Keratinocyte (primary cell): ENCODE measurements around the gene CTCF. TPM values are rescaled to one million over a fixed set of nuclear protein-coding genes. Genes with fewer than 3 reads are reported as not detected.

Experiments used
- DNase-seq: peaks from one replicate; pipeline ENCODE4 v3.0.0-alpha.2; 2011; ENCODE audit warnings: low read depth, missing footprints, low spot score
- FAIRE-seq: peaks from 2 replicates; lab custom pipeline; 2011; peaks lifted over from hg19 to GRCh38; lab: Jason Lieb, UNC
- H2AFZ ChIP-seq: 2 replicates; pipeline ENCODE4 v1.6.0; 2012; ENCODE audit warnings: low read length, control low read depth, inconsistent platforms; ENCODE audit not compliant: control insufficient read depth
- H3K27ac ChIP-seq: 2 replicates; pipeline ENCODE4 v1.5.1; 2011; ENCODE audit warnings: low read length; ENCODE audit not compliant: control insufficient read depth, insufficient read depth
- H3K27me3 ChIP-seq: 3 replicates; pipeline ENCODE4 v1.6.0; 2011; ENCODE audit warnings: low read length; ENCODE audit not compliant: control insufficient read depth, insufficient read depth; ENCODE audit errors: extremely low read depth
- H3K36me3 ChIP-seq, 2 experiments: 2 replicates in 1 of 2; 3 replicates in 1 of 2; pipeline ENCODE4 v1.5.1; 2011; ENCODE audit warnings: low read length in 2 of 2, mild to moderate bottlenecking in 1 of 2; ENCODE audit not compliant: control insufficient read depth in 2 of 2, insufficient read depth in 2 of 2; ENCODE audit errors: extremely low read depth in 1 of 2
- H3K4me1 ChIP-seq: 3 replicates; pipeline ENCODE4 v1.5.1; 2011; ENCODE audit warnings: low read length; ENCODE audit not compliant: control insufficient read depth, insufficient read depth; ENCODE audit errors: extremely low read depth
- H3K4me2 ChIP-seq: 3 replicates; pipeline ENCODE4 v1.6.0; 2011; ENCODE audit warnings: low read depth, low read length; ENCODE audit not compliant: control insufficient read depth, insufficient read depth; ENCODE audit errors: extremely low read depth
- H3K4me3 ChIP-seq, 3 experiments: fragments of 200-600 bp in 1 of 3; sonication (generic) in 1 of 3; 2 replicates in 2 of 3; 3 replicates in 1 of 3; pipeline ENCODE4 v1.5.1; 2011 to 2016; ENCODE audit warnings: low read length in 3 of 3, mild to moderate bottlenecking in 3 of 3, control low read depth in 2 of 3, inconsistent platforms in 1 of 3, low read depth in 1 of 3, mixed read lengths in 1 of 3, mixed run types in 1 of 3, moderate library complexity in 1 of 3; ENCODE audit not compliant: control insufficient read depth in 2 of 3, insufficient read depth in 2 of 3; ENCODE audit errors: extremely low read depth in 1 of 3
- H3K79me2 ChIP-seq: 2 replicates; pipeline ENCODE4 v1.6.0; 2012; ENCODE audit warnings: low read length; ENCODE audit not compliant: control insufficient read depth, insufficient read depth
- H3K9ac ChIP-seq: 3 replicates; pipeline ENCODE4 v1.6.0; 2011; ENCODE audit warnings: low read length; ENCODE audit not compliant: control insufficient read depth, insufficient read depth; ENCODE audit errors: extremely low read depth
- H3K9me1 ChIP-seq: 3 replicates; pipeline ENCODE4 v1.6.0; 2011; ENCODE audit warnings: low read length; ENCODE audit not compliant: control insufficient read depth, insufficient read depth; ENCODE audit errors: extremely low read depth
- H3K9me3 ChIP-seq: 2 replicates; pipeline ENCODE4 v1.5.1; 2012; ENCODE audit warnings: low read depth, low read length; ENCODE audit not compliant: control insufficient read depth
- H4K20me1 ChIP-seq: 3 replicates; pipeline ENCODE4 v1.6.0; 2011; ENCODE audit warnings: low read length; ENCODE audit not compliant: control insufficient read depth, insufficient read depth; ENCODE audit errors: extremely low read depth
- CTCF ChIP-seq, 3 experiments: IDR thresholded peaks in 1 of 3; conservative IDR thresholded peaks in 1 of 3; optimal IDR thresholded peaks in 1 of 3; 2 replicates in 2 of 3; 3 replicates in 1 of 3; pipeline versions ENCODE3 to v1.5.1; 2011; ENCODE audit warnings: low read length in 3 of 3, mild to moderate bottlenecking in 3 of 3, moderate library complexity in 2 of 3, control low read depth in 1 of 3, inconsistent platforms in 1 of 3; ENCODE audit not compliant: insufficient read depth in 2 of 3; ENCODE audit errors: extremely low read depth in 1 of 3
- EZH2 ChIP-seq: IDR thresholded peaks from one replicate; pipeline ENCODE4 v1.6.1; 2012; ENCODE audit warnings: inconsistent platforms, mild to moderate bottlenecking, low read length, moderate library complexity
- dilution Hi-C: fragments of 300-500 bp; cut with MboI; formaldehyde crosslinking; loops from one replicate; pipeline ENCODE4 v1.7.0; 2020; ENCODE audit warnings: low sequenced_read_pairs; ENCODE audit not compliant: extremely low pct_ligation_motif_present
- polyA plus RNA-seq, 5 experiments: library from polyadenylated mRNA; depleted of rRNA in 3 of 5; stranded (reverse) in 3 of 5; stranded (forward) in 1 of 5; unstranded in 1 of 5; fragments of >200 nt; gene quantifications; 1 replicate in 1 of 5; 2 replicates in 3 of 5; 3 replicates in 1 of 5; pipeline versions ENCODE4 v1.2.1 to v1.2.3, GENCODE V29; 2011 to 2012; ENCODE audit warnings: missing spikeins in 2 of 5, low read depth in 1 of 5, low replicate concordance in 1 of 5

Gene CTCF
- polyA plus RNA-seq, 1 donor (not counting 4 experiments of a cell fraction or from before 2014, with no cell fraction given): 21.4 TPM

- dilution Hi-C loops: no loop called here
- DNase-seq: no peak
- FAIRE-seq: no peak
- Histone ChIP-seq H3K4me2 (no peak overlapping the region), H3K4me3 (no peak overlapping the region), H3K9me1 (no peaks in the 10 kb centered on the region), H3K27me3 (no peaks in the 10 kb centered on the region), H3K4me1 (peaks cover 14% of the 10 kb centered on the region), H3K27ac (no peak overlapping the region), H3K9me3 (no peaks in the 10 kb centered on the region), H3K36me3 (peaks cover 1 to 5% of the 10 kb centered on the region in 2 experiments), H3K79me2 (no peaks in the 10 kb centered on the region), H4K20me1 (no peaks in the 10 kb centered on the region), H2AFZ (no peak overlapping the region), H3K9ac (no peak overlapping the region)
- TF ChIP-seq EZH2 (no peak), CTCF (optimal IDR thresholded peaks at IDR 0.05 in 1 of 3, IDR thresholded peaks at IDR 0.05 in 1 of 3, conservative IDR thresholded peaks at IDR 0.05 in 1 of 3; ENCODE audit: extremely low read depth in 1 of 3, insufficient read depth in 2 of 3, low read length in 3 of 3) (no peak)
Observed at GRCh38 chr16:67664871-67665270, 102.5 kb downstream of the CTCF start.

GRCh38 chr16:67665598-67665997, 103.3 kb downstream of the CTCF start:
- no peak overlapping the region for H3K27ac ChIP-seq
- no peak for FAIRE-seq
- H2AFZ ChIP-seq: no peak overlapping the region
- peak overlapping the region; percentile 46 to 79 (median 60) for H3K4me3 ChIP-seq
- no peaks in the 10 kb centered on the region for H3K9me3 ChIP-seq
- H3K79me2 ChIP-seq: no peaks in the 10 kb centered on the region
- no peaks in the 10 kb centered on the region for H3K9me1 ChIP-seq
- peak overlapping the region; percentile 85 for H3K4me2 ChIP-seq
- no peak for DNase-seq
- H3K4me1 ChIP-seq: peaks cover 14% of the 10 kb centered on the region
- H3K9ac ChIP-seq: peak overlapping the region; percentile 45
- no peaks in the 10 kb centered on the region for H3K27me3 ChIP-seq
- H3K36me3 ChIP-seq: peaks cover 1 to 5% of the 10 kb centered on the region in 2 experiments
- H4K20me1 ChIP-seq: no peaks in the 10 kb centered on the region
- TF ChIP-seq EZH2 (no peak), CTCF (optimal IDR thresholded peaks at IDR 0.05 in 1 of 3, IDR thresholded peaks at IDR 0.05 in 1 of 3, conservative IDR thresholded peaks at IDR 0.05 in 1 of 3; ENCODE audit: extremely low read depth in 1 of 3, insufficient read depth in 2 of 3, low read length in 3 of 3) (no peak)
- dilution Hi-C loops: no loop called here
